Vagina (tissue), 2 donors: ENCODE data around the gene SYNE1. TPM values are rescaled to one million over a fixed set of nuclear protein-coding genes. Genes with fewer than 3 reads are reported as not detected.

Experiments
- DNase-seq, 2 donors: peaks; one replicate each; pipeline ENCODE4 v3.0.0-alpha.2; 2017; ENCODE audit errors: extremely low spot score in 2 of 2
- H3K27ac ChIP-seq: fragments of 200-600 bp; sonication (generic); one replicate; pipeline ENCODE4 v1.5.1; 2019
- H3K27me3 ChIP-seq: fragments of 200-600 bp; sonication (generic); one replicate; pipeline ENCODE4 v1.5.1; 2019
- H3K36me3 ChIP-seq, 2 donors: fragments of 200-600 bp; sonication (generic); one replicate each; pipeline ENCODE4 v1.5.1; 2017 to 2019
- H3K4me1 ChIP-seq: fragments of 200-600 bp; sonication (generic); one replicate; pipeline ENCODE4 v1.5.1; 2019
- H3K4me3 ChIP-seq, 2 donors: fragments of 200-600 bp; sonication (generic); 1 replicate in 1 of 2; 2 replicates in 1 of 2; pipeline ENCODE4 v1.5.1; 2016 to 2019
- H3K9me3 ChIP-seq: fragments of 200-600 bp; sonication (generic); one replicate; pipeline ENCODE4 v1.5.1; 2019
- CTCF ChIP-seq, 3 experiments: fragments of 450-650 bp in 2 of 3; fragments of 200-600 bp in 1 of 3; sonication (generic) in 1 of 3; IDR thresholded peaks; one replicate each; pipeline ENCODE4 v1.5.1; 2017 to 2019; ENCODE audit warnings: antibody characterized with exemption in 3 of 3, mild to moderate bottlenecking in 2 of 3, moderate library complexity in 2 of 3
- POLR2A ChIP-seq, 2 donors: fragments of 450-650 bp; IDR thresholded peaks; one replicate each; pipeline ENCODE4 v1.6.1; 2017; ENCODE audit warnings: antibody characterized with exemption in 2 of 2, mild to moderate bottlenecking in 2 of 2, moderate library complexity in 2 of 2
- POLR2AphosphoS5 ChIP-seq, 2 donors: sonication (generic); formaldehyde crosslinking; IDR thresholded peaks; one replicate each; pipeline ENCODE4 v1.9.0; 2017; ENCODE audit warnings: antibody characterized with exemption in 2 of 2, mild to moderate bottlenecking in 2 of 2, low read depth in 1 of 2; ENCODE audit not compliant: insufficient read depth in 1 of 2
- intact Hi-C: fragments of 100-400 bp; cut with DNase I; formaldehyde crosslinking; loops from one replicate; pipeline ENCODE4 v1.15.1; 2023
- total RNA-seq: library from RNA; depleted of rRNA; stranded (reverse); fragments of >200 nt; gene quantifications from one replicate; pipeline ENCODE4 v1.2.3, GENCODE V29; 2016

SYNE1 gene
- total RNA-seq, 1 donor from 2014 or later, result 81.5 TPM

- Histone ChIP-seq H3K27ac (no peak overlapping the region), H3K4me1 (no peaks in the 10 kb centered on the region), H3K27me3 (no peaks in the 10 kb centered on the region), H3K4me3 (no peak overlapping the region), H3K9me3 (no peaks in the 10 kb centered on the region), H3K36me3 (peaks cover 0 to 67% of the 10 kb centered on the region in 2 donors)
- no peak for TF ChIP-seq POLR2A (IDR thresholded peaks at IDR 0.05)
- no peak for TF ChIP-seq POLR2AphosphoS5 (IDR thresholded peaks at IDR 0.05; ENCODE audit: insufficient read depth in 1 of 2, low read depth in 1 of 2)
- TF ChIP-seq CTCF (IDR thresholded peaks at IDR 0.05), result no peak
- intact Hi-C loops, result no loop called here
- no peak for DNase-seq
Measured at GRCh38 chr6:152356662-152357061, 280.5 kb downstream of the SYNE1 start.

- Histone ChIP-seq H3K27ac (no peak overlapping the region), H3K9me3 (no peaks in the 10 kb centered on the region), H3K4me3 (no peak overlapping the region), H3K4me1 (no peaks in the 10 kb centered on the region), H3K36me3 (peaks cover 0 to 67% of the 10 kb centered on the region in 2 donors), H3K27me3 (no peaks in the 10 kb centered on the region)
- TF ChIP-seq CTCF (IDR thresholded peaks at IDR 0.05) (no peak), POLR2AphosphoS5 (IDR thresholded peaks at IDR 0.05; ENCODE audit: insufficient read depth in 1 of 2, low read depth in 1 of 2) (no peak), POLR2A (IDR thresholded peaks at IDR 0.05) (no peak)
- no peak for DNase-seq
- intact Hi-C loops, result no loop called here
Measured at GRCh38 chr6:152356016-152356415, 281.1 kb downstream of the SYNE1 start.

GRCh38 chr6:152355166-152355565 is 282.0 kb downstream of the SYNE1 start:
- no peak for DNase-seq
- intact Hi-C loops, result no loop called here
- Histone ChIP-seq H3K9me3 (no peaks in the 10 kb centered on the region), H3K27me3 (no peaks in the 10 kb centered on the region), H3K4me1 (no peaks in the 10 kb centered on the region), H3K36me3 (peaks cover 0 to 65% of the 10 kb centered on the region in 2 donors), H3K27ac (no peak overlapping the region), H3K4me3 (no peak overlapping the region)
- no peak for TF ChIP-seq CTCF (IDR thresholded peaks at IDR 0.05)
- TF ChIP-seq POLR2A (IDR thresholded peaks at IDR 0.05), result no peak
- no peak for TF ChIP-seq POLR2AphosphoS5 (IDR thresholded peaks at IDR 0.05; ENCODE audit: insufficient read depth in 1 of 2, low read depth in 1 of 2)

GRCh38 chr6:152353440-152353839 is 283.7 kb downstream of the SYNE1 start:
- no peaks in the 10 kb centered on the region for H3K27me3 ChIP-seq
- H3K36me3 ChIP-seq, result peaks cover 0 to 63% of the 10 kb centered on the region in 2 donors
- H3K27ac ChIP-seq, result no peak overlapping the region
- no peak for DNase-seq
- intact Hi-C loops, result no loop called here
- H3K4me1 ChIP-seq, result no peaks in the 10 kb centered on the region
- no peak for TF ChIP-seq POLR2A (IDR thresholded peaks at IDR 0.05)
- TF ChIP-seq POLR2AphosphoS5 (IDR thresholded peaks at IDR 0.05; ENCODE audit: insufficient read depth in 1 of 2, low read depth in 1 of 2), result no peak
- no peak for TF ChIP-seq CTCF (IDR thresholded peaks at IDR 0.05)
- no peak overlapping the region for H3K4me3 ChIP-seq
- no peaks in the 10 kb centered on the region for H3K9me3 ChIP-seq

- H3K4me1 ChIP-seq, result no peaks in the 10 kb centered on the region
- H3K9me3 ChIP-seq, result no peaks in the 10 kb centered on the region
- intact Hi-C loops, result no loop called here
- H3K4me3 ChIP-seq, result no peak overlapping the region
- H3K36me3 ChIP-seq, result peaks cover 0 to 57% of the 10 kb centered on the region in 2 donors
- no peaks in the 10 kb centered on the region for H3K27me3 ChIP-seq
- DNase-seq, result no peak
- no peak overlapping the region for H3K27ac ChIP-seq
- TF ChIP-seq POLR2AphosphoS5 (IDR thresholded peaks at IDR 0.05; ENCODE audit: insufficient read depth in 1 of 2, low read depth in 1 of 2), result no peak
- TF ChIP-seq POLR2A (IDR thresholded peaks at IDR 0.05), result no peak
- TF ChIP-seq CTCF (IDR thresholded peaks at IDR 0.05), result no peak
Measured at GRCh38 chr6:152351742-152352141, 285.4 kb downstream of the SYNE1 start.
